Measurements from ENCODE around the gene KRTAP17-1.

DNA sequence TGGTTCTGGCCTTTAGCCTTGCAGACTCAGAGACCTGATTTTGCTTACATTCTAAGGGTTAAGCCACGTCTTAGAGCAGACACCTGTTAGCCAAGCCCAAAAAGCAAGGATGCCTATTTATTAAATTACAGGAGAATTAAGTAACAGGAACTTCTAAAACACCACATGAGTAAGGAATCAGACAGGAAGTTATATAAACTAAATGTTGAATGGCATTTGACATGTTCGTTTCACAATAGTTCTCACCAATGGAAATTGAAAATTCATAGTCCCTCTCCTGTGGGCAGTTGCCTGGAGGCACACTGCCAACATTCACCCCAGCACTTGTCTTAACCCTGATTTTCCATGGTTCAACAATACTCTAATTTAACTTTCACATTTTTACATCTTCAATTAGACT is 31.0 kb downstream of the KRTAP17-1 start:
- TF ChIP-seq CTCF (IDR thresholded peaks at IDR 0.05) (no peak), POLR2A (IDR thresholded peaks at IDR 0.05) (no peak)
